Smooth muscle cell (in vitro differentiated cells): Measurements from ENCODE around the gene LRRC45. TPM values are rescaled to one million over a fixed set of nuclear protein-coding genes. Genes with fewer than 3 reads are reported as not detected.

ENCODE experiments used
- DNase-seq: peaks from one replicate; lab custom pipeline; 2025; ENCODE audit not compliant: unreplicated experiment; lab: John Stamatoyannopoulos, UW
- H2AFZ ChIP-seq: fragments of 200-600 bp; sonication (generic); 2 replicates; pipeline ENCODE4 v1.6.0; 2016; ENCODE audit warnings: antibody characterized with exemption, low read depth, mild to moderate bottlenecking
- H3F3A ChIP-seq: fragments of 200-600 bp; sonication (generic); 2 replicates; pipeline ENCODE4 v1.6.0; 2017; ENCODE audit warnings: antibody characterized with exemption, low read depth
- H3K27ac ChIP-seq: fragments of 200-600 bp; sonication (generic); 2 replicates; pipeline ENCODE4 v1.5.1; 2016; ENCODE audit warnings: low read depth, mild to moderate bottlenecking
- H3K27me3 ChIP-seq: fragments of 200-600 bp; sonication (generic); 2 replicates; pipeline ENCODE4 v1.6.1; 2016; ENCODE audit warnings: low read depth, mild to moderate bottlenecking
- H3K36me3 ChIP-seq: fragments of 200-600 bp; sonication (generic); 2 replicates; pipeline ENCODE4 v1.5.1; 2016; ENCODE audit warnings: low read depth
- H3K4me1 ChIP-seq: fragments of 200-600 bp; sonication (generic); 2 replicates; pipeline ENCODE4 v1.5.1; 2016; ENCODE audit warnings: low read depth
- H3K4me2 ChIP-seq: fragments of 200-600 bp; sonication (generic); 2 replicates; pipeline ENCODE4 v1.6.0; 2016; ENCODE audit warnings: mild to moderate bottlenecking
- H3K4me3 ChIP-seq: fragments of 200-600 bp; sonication (generic); 2 replicates; pipeline ENCODE4 v1.5.1; 2016; ENCODE audit warnings: mild to moderate bottlenecking
- H3K79me2 ChIP-seq: fragments of 200-600 bp; sonication (generic); 2 replicates; pipeline ENCODE4 v1.6.0; 2016; ENCODE audit warnings: low read depth, mild to moderate bottlenecking
- H3K9ac ChIP-seq: fragments of 200-600 bp; sonication (generic); 2 replicates; pipeline ENCODE4 v1.6.0; 2016; ENCODE audit warnings: low read depth
- H3K9me3 ChIP-seq: fragments of 200-600 bp; sonication (generic); replicated peaks from 2 replicates; pipeline ENCODE4 v1.5.1; 2016; ENCODE audit warnings: low read depth
- H4K20me1 ChIP-seq: fragments of 200-600 bp; sonication (generic); 2 replicates; pipeline ENCODE4 v1.6.0; 2016; ENCODE audit warnings: low read depth
- WGBS: methylation state at CpG from one replicate; pipeline ENCODE4 v1.1.7; 2016; ENCODE audit warnings: low lambda C conversion rate; 5-methylcytosine and 5-hydroxymethylcytosine counted together
- polyA plus RNA-seq: library from polyadenylated mRNA; unstranded; fragments of >200 nt; fragmentation: Nextera tagmentation; extraction: Ambion mirVana; gene quantifications from 2 replicates; pipeline ENCODE4 v1.2.1, GENCODE V29; 2016
- total RNA-seq: library from RNA; depleted of rRNA; stranded (reverse); fragments of >200 nt; gene quantifications from 2 replicates; pipeline ENCODE4 v1.2.3, GENCODE V29; 2014
- TF ChIP-seq, protein P1 (sequence below): fragments of 200-600 bp; sonication (generic); IDR thresholded peaks from 2 replicates; pipeline ENCODE4 v1.5.1; 2017; ENCODE audit warnings: borderline replicate concordance, mild to moderate bottlenecking, antibody characterized with exemption; ENCODE audit not compliant: insufficient read depth, poor library complexity, severe bottlenecking

The LRRC45 gene
- total and polyA plus RNA-seq, 2 experiments from 2014 or later, result 9.6 to 13.5 TPM

DNA sequence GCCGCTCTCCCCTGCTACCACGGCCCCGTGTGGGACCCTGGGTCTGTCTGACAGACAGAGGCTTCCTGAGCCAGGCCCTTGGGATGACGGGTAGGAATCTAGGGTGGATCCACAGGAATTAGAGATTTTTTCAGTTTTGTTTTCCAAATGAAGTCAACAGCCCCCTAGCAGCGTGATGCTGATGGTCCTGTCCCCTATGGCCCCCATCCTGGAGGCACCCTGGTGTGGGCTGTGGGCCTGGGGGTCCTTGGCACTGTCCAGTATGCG, 15.9 kb upstream of the LRRC45 start:
- H3K4me2 ChIP-seq, result no peak overlapping the region
- TF ChIP-seq, protein P1, sequence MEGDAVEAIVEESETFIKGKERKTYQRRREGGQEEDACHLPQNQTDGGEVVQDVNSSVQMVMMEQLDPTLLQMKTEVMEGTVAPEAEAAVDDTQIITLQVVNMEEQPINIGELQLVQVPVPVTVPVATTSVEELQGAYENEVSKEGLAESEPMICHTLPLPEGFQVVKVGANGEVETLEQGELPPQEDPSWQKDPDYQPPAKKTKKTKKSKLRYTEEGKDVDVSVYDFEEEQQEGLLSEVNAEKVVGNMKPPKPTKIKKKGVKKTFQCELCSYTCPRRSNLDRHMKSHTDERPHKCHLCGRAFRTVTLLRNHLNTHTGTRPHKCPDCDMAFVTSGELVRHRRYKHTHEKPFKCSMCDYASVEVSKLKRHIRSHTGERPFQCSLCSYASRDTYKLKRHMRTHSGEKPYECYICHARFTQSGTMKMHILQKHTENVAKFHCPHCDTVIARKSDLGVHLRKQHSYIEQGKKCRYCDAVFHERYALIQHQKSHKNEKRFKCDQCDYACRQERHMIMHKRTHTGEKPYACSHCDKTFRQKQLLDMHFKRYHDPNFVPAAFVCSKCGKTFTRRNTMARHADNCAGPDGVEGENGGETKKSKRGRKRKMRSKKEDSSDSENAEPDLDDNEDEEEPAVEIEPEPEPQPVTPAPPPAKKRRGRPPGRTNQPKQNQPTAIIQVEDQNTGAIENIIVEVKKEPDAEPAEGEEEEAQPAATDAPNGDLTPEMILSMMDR, result no peak
- H3K4me3 ChIP-seq, result no peak overlapping the region
- no peaks in the 10 kb centered on the region for H3K9me3 ChIP-seq
- no peaks in the 10 kb centered on the region for H3K79me2 ChIP-seq
- 88% methylated on average over 6 of the region's 6 CpGs for WGBS
- H3K9ac ChIP-seq, result no peak overlapping the region
- peaks cover 12% of the 10 kb centered on the region for H3F3A ChIP-seq
- H3K27ac ChIP-seq, result no peak overlapping the region
- H2AFZ ChIP-seq, result no peak overlapping the region
- H3K27me3 ChIP-seq, result no peaks in the 10 kb centered on the region
- no peaks in the 10 kb centered on the region for H4K20me1 ChIP-seq
- peaks cover 6% of the 10 kb centered on the region for H3K4me1 ChIP-seq
- H3K36me3 ChIP-seq, result no peaks in the 10 kb centered on the region
- DNase-seq, result no peak

- Histone ChIP-seq H3K27me3 (no peaks in the 10 kb centered on the region), H3K9me3 (no peaks in the 10 kb centered on the region), H3K36me3 (no peaks in the 10 kb centered on the region), H3K4me1 (peaks cover 6% of the 10 kb centered on the region), H2AFZ (no peak overlapping the region), H3K9ac (no peak overlapping the region), H4K20me1 (no peaks in the 10 kb centered on the region), H3K4me2 (no peak overlapping the region), H3K79me2 (no peaks in the 10 kb centered on the region), H3F3A (peaks cover 7% of the 10 kb centered on the region), H3K27ac (no peak overlapping the region), H3K4me3 (no peak overlapping the region)
- DNase-seq, result no peak
- TF ChIP-seq, protein P1, result no peak
- WGBS, result 96% methylated on average over 30 of the region's 30 CpGs
Measured at GRCh38 chr17:82007495-82008257, 15.4 kb upstream of the LRRC45 start.

GRCh38 chr17:82008258-82008940, 14.7 kb upstream of the LRRC45 start:
- Histone ChIP-seq H3K27me3 (no peaks in the 10 kb centered on the region), H3K4me3 (no peak overlapping the region), H3K4me1 (peaks cover 6% of the 10 kb centered on the region), H3K79me2 (no peaks in the 10 kb centered on the region), H3K9me3 (no peaks in the 10 kb centered on the region), H3K9ac (no peak overlapping the region), H2AFZ (no peak overlapping the region), H4K20me1 (no peaks in the 10 kb centered on the region), H3K27ac (no peak overlapping the region), H3F3A (no peaks in the 10 kb centered on the region), H3K36me3 (no peaks in the 10 kb centered on the region), H3K4me2 (no peak overlapping the region)
- WGBS, result 95% methylated on average over 22 of the region's 26 CpGs
- TF ChIP-seq, protein P1, result no peak
- no peak for DNase-seq
